SU-DHL-6 (cell line): ENCODE results near the gene SH3RF3.

Source experiments
- EZH2phosphoT487 ChIP-seq: fragments of 200-600 bp; sonication (generic), shearing (Covaris generic); conservative IDR thresholded peaks from 2 replicates; pipeline ENCODE4 v1.6.1; 2018; ENCODE audit warnings: mild to moderate bottlenecking, antibody characterized with exemption, low read length, moderate library complexity, mixed read lengths
- TF ChIP-seq, protein P1 (sequence below): fragments of 200-600 bp; sonication (generic); IDR thresholded peaks from one replicate; pipeline ENCODE4 v1.5.1; 2017; ENCODE audit warnings: antibody characterized with exemption, mild to moderate bottlenecking, low read length, moderate library complexity; ENCODE audit not compliant: insufficient read depth, poor library complexity, severe bottlenecking

DNA sequence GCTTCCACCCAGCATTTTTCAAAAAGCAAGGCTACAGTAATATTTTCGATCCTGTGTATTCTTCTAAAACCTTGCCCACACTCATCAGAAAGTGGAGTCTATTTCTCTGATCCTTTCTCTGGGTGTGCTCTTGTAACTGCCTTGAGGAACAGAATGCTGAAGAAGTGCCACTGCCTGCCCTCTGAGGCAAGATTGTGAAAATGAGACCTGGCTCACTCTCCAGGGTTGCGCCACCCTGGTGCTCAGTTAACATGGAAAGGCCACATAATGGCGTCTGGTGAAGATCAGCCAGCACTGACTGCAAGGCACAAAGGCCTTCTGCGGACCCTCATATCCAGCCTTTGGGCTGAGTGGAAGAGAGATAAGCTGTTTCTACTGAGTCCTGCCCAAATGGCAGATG is 11.2 kb upstream of the SH3RF3 start:
- TF ChIP-seq, protein P1, sequence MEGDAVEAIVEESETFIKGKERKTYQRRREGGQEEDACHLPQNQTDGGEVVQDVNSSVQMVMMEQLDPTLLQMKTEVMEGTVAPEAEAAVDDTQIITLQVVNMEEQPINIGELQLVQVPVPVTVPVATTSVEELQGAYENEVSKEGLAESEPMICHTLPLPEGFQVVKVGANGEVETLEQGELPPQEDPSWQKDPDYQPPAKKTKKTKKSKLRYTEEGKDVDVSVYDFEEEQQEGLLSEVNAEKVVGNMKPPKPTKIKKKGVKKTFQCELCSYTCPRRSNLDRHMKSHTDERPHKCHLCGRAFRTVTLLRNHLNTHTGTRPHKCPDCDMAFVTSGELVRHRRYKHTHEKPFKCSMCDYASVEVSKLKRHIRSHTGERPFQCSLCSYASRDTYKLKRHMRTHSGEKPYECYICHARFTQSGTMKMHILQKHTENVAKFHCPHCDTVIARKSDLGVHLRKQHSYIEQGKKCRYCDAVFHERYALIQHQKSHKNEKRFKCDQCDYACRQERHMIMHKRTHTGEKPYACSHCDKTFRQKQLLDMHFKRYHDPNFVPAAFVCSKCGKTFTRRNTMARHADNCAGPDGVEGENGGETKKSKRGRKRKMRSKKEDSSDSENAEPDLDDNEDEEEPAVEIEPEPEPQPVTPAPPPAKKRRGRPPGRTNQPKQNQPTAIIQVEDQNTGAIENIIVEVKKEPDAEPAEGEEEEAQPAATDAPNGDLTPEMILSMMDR = no peak
- TF ChIP-seq EZH2phosphoT487 = no peak
